Measurements from ENCODE around the gene ZBTB20.

ZBTB20 gene

GRCh38 chr3:114884213-114884923 is 262.7 kb downstream of the ZBTB20 start:
- H3K4me1 ChIP-seq = no peaks in the 10 kb centered on the region
- DNase-seq = no peak
- no peak overlapping the region for H3K4me3 ChIP-seq (ENCODE audit: low read depth, low read length)
- no peaks in the 10 kb centered on the region for H3K36me3 ChIP-seq
- H3K9me3 ChIP-seq = no peaks in the 10 kb centered on the region
- TF ChIP-seq, protein P1, sequence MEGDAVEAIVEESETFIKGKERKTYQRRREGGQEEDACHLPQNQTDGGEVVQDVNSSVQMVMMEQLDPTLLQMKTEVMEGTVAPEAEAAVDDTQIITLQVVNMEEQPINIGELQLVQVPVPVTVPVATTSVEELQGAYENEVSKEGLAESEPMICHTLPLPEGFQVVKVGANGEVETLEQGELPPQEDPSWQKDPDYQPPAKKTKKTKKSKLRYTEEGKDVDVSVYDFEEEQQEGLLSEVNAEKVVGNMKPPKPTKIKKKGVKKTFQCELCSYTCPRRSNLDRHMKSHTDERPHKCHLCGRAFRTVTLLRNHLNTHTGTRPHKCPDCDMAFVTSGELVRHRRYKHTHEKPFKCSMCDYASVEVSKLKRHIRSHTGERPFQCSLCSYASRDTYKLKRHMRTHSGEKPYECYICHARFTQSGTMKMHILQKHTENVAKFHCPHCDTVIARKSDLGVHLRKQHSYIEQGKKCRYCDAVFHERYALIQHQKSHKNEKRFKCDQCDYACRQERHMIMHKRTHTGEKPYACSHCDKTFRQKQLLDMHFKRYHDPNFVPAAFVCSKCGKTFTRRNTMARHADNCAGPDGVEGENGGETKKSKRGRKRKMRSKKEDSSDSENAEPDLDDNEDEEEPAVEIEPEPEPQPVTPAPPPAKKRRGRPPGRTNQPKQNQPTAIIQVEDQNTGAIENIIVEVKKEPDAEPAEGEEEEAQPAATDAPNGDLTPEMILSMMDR (IDR thresholded peaks at IDR 0.05; ENCODE audit: low read depth, low read length) = no peak
- no peaks in the 10 kb centered on the region for H3K27me3 ChIP-seq

DNA sequence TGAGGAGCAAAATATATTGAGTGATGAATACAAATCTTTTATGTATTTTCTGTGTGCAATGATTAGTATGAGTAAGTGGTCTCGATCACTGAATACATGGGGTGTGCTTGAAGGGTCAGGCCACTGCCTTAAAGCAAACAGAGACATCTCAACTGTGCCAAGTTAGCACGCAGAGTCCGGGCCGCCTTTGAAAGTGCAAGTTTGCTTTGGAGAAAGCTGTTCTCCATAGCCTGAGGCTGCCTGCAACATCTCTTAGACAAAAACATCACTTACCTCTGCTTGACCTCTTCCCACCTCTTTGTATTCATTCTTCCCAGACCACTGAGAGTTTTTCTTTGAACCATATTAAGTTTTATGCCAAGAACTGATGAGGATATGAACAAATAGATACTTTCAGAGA is 267.0 kb downstream of the ZBTB20 start:
- Histone ChIP-seq H3K9me3 (no peaks in the 10 kb centered on the region), H3K36me3 (no peaks in the 10 kb centered on the region), H3K27me3 (no peaks in the 10 kb centered on the region), H3K4me1 (no peaks in the 10 kb centered on the region), H3K4me3 (ENCODE audit: low read depth, low read length) (no peak overlapping the region)
- TF ChIP-seq, protein P1 (IDR thresholded peaks at IDR 0.05; ENCODE audit: low read depth, low read length) = no peak
- peak; percentile 11 for DNase-seq

DNA sequence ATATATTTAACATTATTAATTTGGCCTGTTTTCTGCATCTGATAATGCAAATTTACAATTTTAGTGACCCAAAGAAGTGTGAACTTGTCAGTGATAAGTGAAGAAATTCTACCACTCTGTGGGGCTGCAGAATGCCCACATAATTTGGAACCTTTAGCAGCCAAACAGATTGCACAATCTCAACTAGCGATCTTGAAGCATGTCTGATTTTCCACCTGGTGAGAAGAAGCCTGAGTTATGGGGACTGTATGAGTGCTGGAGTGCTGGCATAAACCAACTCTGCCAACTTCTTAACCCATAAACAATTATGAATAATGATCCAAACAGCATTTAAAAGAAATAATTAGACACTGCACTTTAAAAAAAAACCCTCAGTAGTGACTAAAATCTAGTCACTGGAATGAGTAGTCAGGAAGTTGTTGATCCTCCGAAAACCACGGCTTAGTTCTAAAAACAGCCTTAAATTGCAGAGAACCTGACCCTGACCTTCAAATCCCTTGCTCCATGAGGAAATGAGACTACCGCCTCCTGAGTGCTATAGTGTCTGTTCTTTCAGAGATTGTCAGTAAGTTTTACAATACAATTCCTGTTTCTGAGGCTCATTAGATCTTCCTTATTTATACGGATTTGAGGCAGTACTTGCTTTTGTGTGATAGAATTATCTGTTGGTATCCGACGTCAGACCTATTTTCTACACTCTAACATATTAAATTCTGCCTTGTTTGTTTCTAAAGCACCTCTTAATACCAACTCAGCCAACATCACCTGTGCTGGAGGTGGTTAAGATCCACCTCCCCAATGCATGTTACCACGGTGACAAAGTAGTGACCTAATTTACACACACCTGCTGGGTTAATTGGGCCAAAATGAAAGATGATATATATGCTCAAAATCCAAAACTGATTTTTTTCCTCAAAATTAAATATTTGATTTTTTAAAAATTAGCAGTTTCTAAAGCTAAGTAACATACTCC is 267.7 kb downstream of the ZBTB20 start:
- Histone ChIP-seq H3K4me1 (no peaks in the 10 kb centered on the region), H3K27me3 (no peaks in the 10 kb centered on the region), H3K36me3 (no peaks in the 10 kb centered on the region), H3K4me3 (ENCODE audit: low read depth, low read length) (no peak overlapping the region), H3K9me3 (no peaks in the 10 kb centered on the region)
- DNase-seq = no peak
- TF ChIP-seq, protein P1 (IDR thresholded peaks at IDR 0.05; ENCODE audit: low read depth, low read length) = no peak

GRCh38 chr3:114878114-114878839 is 268.8 kb downstream of the ZBTB20 start:
- H3K4me1 ChIP-seq = no peaks in the 10 kb centered on the region
- TF ChIP-seq, protein P1 (IDR thresholded peaks at IDR 0.05; ENCODE audit: low read depth, low read length) = no peak
- no peaks in the 10 kb centered on the region for H3K9me3 ChIP-seq
- no peak overlapping the region for H3K4me3 ChIP-seq (ENCODE audit: low read depth, low read length)
- H3K36me3 ChIP-seq = no peaks in the 10 kb centered on the region
- no peak for DNase-seq
- no peaks in the 10 kb centered on the region for H3K27me3 ChIP-seq

DNA sequence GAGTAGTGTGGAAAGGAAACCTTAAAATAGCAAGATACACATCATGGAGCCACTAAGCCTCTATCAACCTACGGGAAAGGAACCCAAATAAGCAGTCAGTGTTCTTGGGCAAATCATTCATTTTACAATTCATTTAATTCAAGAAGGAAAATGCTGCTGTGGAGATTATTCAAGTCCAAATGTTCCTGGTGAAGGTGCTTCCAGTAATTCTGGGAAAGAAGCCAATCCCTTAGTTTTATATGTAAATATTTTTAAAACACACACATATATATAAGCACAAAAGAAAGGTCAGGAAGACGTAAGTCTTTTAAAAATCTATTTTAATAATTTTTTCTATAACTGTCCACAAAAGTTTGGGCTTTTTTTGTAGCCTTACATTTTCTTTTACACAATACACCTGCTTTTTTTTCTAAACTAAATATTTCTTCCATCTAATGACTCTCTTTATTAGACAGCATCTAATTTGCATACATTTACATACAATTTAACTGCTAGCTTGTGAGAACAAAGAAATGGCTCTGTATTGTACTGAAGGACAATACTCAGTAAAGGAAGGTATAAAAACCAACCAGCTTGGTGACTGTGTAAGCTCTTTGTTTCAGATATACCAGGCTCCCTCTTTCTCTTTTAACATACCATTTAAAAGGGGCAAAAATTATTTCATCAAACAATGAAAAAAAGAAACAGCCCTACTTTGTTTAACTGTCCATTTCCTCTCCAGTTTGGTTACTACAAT is 269.5 kb downstream of the ZBTB20 start:
- H3K9me3 ChIP-seq = no peaks in the 10 kb centered on the region
- no peaks in the 10 kb centered on the region for H3K36me3 ChIP-seq
- no peak for DNase-seq
- H3K4me1 ChIP-seq = no peaks in the 10 kb centered on the region
- H3K27me3 ChIP-seq = no peaks in the 10 kb centered on the region
- TF ChIP-seq, protein P1 (IDR thresholded peaks at IDR 0.05; ENCODE audit: low read depth, low read length) = no peak
- H3K4me3 ChIP-seq (ENCODE audit: low read depth, low read length) = no peak overlapping the region
